K562 (cell line): ENCODE data around the gene CBFA2T3. TPM values are rescaled to one million over a fixed set of nuclear protein-coding genes. Genes with fewer than 3 reads are reported as not detected.
A peak's percentile ranks its signal among the peaks of the same experiment; 100 is the strongest.

ENCODE experiments used
- ERF ChIP-seq: fragments of 450-650 bp; formaldehyde crosslinking; IDR thresholded peaks from 2 replicates; pipeline ENCODE4 v1.4.0; 2020; ENCODE audit warnings: mild to moderate bottlenecking, mixed read lengths
- ETV6 ChIP-seq, 3 experiments: fragments of 150-350 bp in 1 of 3; sonication (generic) in 1 of 3; formaldehyde crosslinking in 1 of 3; IDR thresholded peaks; 2 replicates each; pipeline versions ENCODE4 v1.6.1 to v1.8.0; 2014 to 2022; ENCODE audit warnings: borderline replicate concordance in 2 of 3, low read depth in 2 of 3, antibody characterized with exemption in 1 of 3, low read length in 1 of 3, mild to moderate bottlenecking in 1 of 3, missing genetic modification reagents in 1 of 3
- FOXK1 ChIP-seq: sonication (generic); formaldehyde crosslinking; IDR thresholded peaks from 2 replicates; pipeline ENCODE4 v1.8.0; 2022; ENCODE audit warnings: missing genetic modification reagents, mild to moderate bottlenecking, borderline replicate concordance
- MAFK ChIP-seq: IDR thresholded peaks from 2 replicates; pipeline ENCODE4 v1.6.1; 2011; ENCODE audit warnings: low read length, improper control_type of control experiment
- POLR2G ChIP-seq: fragments of 200-400 bp; formaldehyde crosslinking; IDR thresholded peaks from 2 replicates; pipeline ENCODE4 v1.6.1; 2017; ENCODE audit warnings: low read depth, mild to moderate bottlenecking, antibody characterized with exemption, low read length, moderate library complexity
- SETDB1 ChIP-seq: IDR thresholded peaks from one replicate; pipeline ENCODE4 v1.6.1; 2012; ENCODE audit warnings: low read length, control low read depth, inconsistent platforms
- polyA plus RNA-seq, 8 experiments: library from polyadenylated mRNA; depleted of rRNA in 4 of 8; stranded (reverse) in 5 of 8; unstranded in 3 of 8; fragments of >200 nt; fragmentation: Nextera tagmentation in 2 of 8; fragmentation: Illumina TruSeq in 1 of 8; extraction: Ambion mirVana in 2 of 8; extraction: Trizol in 1 of 8; gene quantifications; 2 replicates each; pipeline versions ENCODE4 v1.2.1 to v1.2.3, GENCODE V29; 2011 to 2014; ENCODE audit warnings: inconsistent platforms in 1 of 8, missing spikeins in 1 of 8
- total RNA-seq, 7 experiments: library from RNA; depleted of rRNA in 6 of 7; stranded (reverse); fragments of >200 nt in 6 of 7; fragmentation: Illumina TruSeq in 2 of 7; extraction: Trizol in 2 of 7; gene quantifications; 2 replicates each; pipeline versions ENCODE4 v1.2.1 to v1.2.3, GENCODE V29; 2011 to 2021; ENCODE audit warnings: low replicate concordance in 1 of 7
- TF ChIP-seq, protein P1 (sequence below), 2 experiments: fragments of 450-650 bp in 1 of 2; IDR thresholded peaks; 2 replicates each; pipeline ENCODE4 v1.6.1; 2011 to 2017; ENCODE audit warnings: low read depth in 2 of 2, antibody characterized with exemption in 1 of 2, borderline replicate concordance in 1 of 2, low read length in 1 of 2, mild to moderate bottlenecking in 1 of 2, mixed read lengths in 1 of 2; ENCODE audit not compliant: control insufficient read depth in 1 of 2
- TF ChIP-seq, protein P2 (sequence below): fragments of 200-600 bp; sonication (generic); IDR thresholded peaks from one replicate; pipeline ENCODE4 v1.6.1; 2012; ENCODE audit warnings: mild to moderate bottlenecking, low read depth, low read length, inconsistent platforms
- TF ChIP-seq, protein P3 (sequence below): fragments of 450-650 bp; IDR thresholded peaks from 2 replicates; pipeline ENCODE4 v1.6.1; 2016; ENCODE audit warnings: missing biosample characterization, missing genetic modification characterization

The CBFA2T3 gene
- total and polyA plus RNA-seq, 9 of the 15 experiments (the other 6 are each of a cell fraction or from before 2014, with no cell fraction given) = 2.3 to 145 (median 6.7) TPM

DNA sequence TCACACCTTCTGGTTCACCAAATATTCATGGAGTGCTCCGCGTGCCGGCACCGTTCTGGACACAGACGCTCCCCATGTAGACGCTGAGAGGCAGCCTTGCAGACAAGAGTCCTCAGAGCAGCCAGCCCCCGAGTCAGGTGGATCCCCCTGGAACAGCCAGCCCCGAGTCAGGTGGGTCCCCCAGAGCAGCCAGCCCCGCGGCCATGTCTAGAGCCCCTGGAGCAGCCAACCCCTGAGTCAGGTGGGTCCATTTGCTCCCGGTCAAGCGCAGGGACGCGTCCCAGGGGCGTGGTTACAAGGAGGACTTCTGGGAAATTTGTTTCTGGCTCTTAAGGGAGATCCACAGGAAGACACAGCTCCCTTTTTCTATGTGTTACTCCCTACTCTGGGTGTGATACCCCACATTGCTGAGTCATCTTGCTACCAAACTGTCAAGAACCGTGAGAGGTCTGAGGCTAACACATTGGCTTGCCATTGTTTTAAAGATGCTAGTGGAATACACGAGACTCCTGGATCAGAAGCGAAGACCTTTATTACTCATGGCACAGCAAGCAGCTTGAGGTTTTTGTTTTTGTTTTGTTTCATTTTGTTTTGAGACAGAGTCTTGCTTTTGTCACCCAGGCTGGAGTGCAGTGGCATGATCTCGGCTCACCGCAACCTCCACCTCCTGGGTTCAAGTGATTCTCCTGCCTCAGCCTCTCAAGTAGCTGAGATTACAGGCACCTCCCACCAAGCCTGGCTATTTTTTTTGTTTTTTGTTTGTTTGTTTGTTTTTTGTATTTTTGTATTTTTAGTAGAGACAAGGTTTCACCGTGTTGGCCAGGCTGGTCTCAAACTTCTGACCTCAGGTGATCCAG lies 43.3 kb upstream of the CBFA2T3 start (continued):
- TF ChIP-seq, protein P1, sequence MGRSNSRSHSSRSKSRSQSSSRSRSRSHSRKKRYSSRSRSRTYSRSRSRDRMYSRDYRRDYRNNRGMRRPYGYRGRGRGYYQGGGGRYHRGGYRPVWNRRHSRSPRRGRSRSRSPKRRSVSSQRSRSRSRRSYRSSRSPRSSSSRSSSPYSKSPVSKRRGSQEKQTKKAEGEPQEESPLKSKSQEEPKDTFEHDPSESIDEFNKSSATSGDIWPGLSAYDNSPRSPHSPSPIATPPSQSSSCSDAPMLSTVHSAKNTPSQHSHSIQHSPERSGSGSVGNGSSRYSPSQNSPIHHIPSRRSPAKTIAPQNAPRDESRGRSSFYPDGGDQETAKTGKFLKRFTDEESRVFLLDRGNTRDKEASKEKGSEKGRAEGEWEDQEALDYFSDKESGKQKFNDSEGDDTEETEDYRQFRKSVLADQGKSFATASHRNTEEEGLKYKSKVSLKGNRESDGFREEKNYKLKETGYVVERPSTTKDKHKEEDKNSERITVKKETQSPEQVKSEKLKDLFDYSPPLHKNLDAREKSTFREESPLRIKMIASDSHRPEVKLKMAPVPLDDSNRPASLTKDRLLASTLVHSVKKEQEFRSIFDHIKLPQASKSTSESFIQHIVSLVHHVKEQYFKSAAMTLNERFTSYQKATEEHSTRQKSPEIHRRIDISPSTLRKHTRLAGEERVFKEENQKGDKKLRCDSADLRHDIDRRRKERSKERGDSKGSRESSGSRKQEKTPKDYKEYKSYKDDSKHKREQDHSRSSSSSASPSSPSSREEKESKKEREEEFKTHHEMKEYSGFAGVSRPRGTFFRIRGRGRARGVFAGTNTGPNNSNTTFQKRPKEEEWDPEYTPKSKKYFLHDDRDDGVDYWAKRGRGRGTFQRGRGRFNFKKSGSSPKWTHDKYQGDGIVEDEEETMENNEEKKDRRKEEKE (IDR thresholded peaks at IDR 0.05; ENCODE audit: borderline replicate concordance in 1 of 2, control insufficient read depth in 1 of 2, low read depth in 2 of 2, low read length in 1 of 2) = no peak
- TF ChIP-seq ETV6 (IDR thresholded peaks at IDR 0.05; ENCODE audit: borderline replicate concordance in 1 of 2, low read depth in 2 of 2, low read length in 1 of 2) = no peak
- no peak for TF ChIP-seq ETV6 (CRISPR knock-in tag; IDR thresholded peaks at IDR 0.05; ENCODE audit: borderline replicate concordance)
- TF ChIP-seq SETDB1 = no peak
- TF ChIP-seq, protein P2, sequence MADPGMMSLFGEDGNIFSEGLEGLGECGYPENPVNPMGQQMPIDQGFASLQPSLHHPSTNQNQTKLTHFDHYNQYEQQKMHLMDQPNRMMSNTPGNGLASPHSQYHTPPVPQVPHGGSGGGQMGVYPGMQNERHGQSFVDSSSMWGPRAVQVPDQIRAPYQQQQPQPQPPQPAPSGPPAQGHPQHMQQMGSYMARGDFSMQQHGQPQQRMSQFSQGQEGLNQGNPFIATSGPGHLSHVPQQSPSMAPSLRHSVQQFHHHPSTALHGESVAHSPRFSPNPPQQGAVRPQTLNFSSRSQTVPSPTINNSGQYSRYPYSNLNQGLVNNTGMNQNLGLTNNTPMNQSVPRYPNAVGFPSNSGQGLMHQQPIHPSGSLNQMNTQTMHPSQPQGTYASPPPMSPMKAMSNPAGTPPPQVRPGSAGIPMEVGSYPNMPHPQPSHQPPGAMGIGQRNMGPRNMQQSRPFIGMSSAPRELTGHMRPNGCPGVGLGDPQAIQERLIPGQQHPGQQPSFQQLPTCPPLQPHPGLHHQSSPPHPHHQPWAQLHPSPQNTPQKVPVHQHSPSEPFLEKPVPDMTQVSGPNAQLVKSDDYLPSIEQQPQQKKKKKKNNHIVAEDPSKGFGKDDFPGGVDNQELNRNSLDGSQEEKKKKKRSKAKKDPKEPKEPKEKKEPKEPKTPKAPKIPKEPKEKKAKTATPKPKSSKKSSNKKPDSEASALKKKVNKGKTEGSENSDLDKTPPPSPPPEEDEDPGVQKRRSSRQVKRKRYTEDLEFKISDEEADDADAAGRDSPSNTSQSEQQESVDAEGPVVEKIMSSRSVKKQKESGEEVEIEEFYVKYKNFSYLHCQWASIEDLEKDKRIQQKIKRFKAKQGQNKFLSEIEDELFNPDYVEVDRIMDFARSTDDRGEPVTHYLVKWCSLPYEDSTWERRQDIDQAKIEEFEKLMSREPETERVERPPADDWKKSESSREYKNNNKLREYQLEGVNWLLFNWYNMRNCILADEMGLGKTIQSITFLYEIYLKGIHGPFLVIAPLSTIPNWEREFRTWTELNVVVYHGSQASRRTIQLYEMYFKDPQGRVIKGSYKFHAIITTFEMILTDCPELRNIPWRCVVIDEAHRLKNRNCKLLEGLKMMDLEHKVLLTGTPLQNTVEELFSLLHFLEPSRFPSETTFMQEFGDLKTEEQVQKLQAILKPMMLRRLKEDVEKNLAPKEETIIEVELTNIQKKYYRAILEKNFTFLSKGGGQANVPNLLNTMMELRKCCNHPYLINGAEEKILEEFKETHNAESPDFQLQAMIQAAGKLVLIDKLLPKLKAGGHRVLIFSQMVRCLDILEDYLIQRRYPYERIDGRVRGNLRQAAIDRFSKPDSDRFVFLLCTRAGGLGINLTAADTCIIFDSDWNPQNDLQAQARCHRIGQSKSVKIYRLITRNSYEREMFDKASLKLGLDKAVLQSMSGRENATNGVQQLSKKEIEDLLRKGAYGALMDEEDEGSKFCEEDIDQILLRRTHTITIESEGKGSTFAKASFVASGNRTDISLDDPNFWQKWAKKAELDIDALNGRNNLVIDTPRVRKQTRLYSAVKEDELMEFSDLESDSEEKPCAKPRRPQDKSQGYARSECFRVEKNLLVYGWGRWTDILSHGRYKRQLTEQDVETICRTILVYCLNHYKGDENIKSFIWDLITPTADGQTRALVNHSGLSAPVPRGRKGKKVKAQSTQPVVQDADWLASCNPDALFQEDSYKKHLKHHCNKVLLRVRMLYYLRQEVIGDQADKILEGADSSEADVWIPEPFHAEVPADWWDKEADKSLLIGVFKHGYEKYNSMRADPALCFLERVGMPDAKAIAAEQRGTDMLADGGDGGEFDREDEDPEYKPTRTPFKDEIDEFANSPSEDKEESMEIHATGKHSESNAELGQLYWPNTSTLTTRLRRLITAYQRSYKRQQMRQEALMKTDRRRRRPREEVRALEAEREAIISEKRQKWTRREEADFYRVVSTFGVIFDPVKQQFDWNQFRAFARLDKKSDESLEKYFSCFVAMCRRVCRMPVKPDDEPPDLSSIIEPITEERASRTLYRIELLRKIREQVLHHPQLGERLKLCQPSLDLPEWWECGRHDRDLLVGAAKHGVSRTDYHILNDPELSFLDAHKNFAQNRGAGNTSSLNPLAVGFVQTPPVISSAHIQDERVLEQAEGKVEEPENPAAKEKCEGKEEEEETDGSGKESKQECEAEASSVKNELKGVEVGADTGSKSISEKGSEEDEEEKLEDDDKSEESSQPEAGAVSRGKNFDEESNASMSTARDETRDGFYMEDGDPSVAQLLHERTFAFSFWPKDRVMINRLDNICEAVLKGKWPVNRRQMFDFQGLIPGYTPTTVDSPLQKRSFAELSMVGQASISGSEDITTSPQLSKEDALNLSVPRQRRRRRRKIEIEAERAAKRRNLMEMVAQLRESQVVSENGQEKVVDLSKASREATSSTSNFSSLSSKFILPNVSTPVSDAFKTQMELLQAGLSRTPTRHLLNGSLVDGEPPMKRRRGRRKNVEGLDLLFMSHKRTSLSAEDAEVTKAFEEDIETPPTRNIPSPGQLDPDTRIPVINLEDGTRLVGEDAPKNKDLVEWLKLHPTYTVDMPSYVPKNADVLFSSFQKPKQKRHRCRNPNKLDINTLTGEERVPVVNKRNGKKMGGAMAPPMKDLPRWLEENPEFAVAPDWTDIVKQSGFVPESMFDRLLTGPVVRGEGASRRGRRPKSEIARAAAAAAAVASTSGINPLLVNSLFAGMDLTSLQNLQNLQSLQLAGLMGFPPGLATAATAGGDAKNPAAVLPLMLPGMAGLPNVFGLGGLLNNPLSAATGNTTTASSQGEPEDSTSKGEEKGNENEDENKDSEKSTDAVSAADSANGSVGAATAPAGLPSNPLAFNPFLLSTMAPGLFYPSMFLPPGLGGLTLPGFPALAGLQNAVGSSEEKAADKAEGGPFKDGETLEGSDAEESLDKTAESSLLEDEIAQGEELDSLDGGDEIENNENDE = no peak
- TF ChIP-seq POLR2G = peak; percentile 71
- no peak for TF ChIP-seq FOXK1 (CRISPR knock-in tag)
- TF ChIP-seq MAFK = peak; percentile 97
- TF ChIP-seq, protein P3, sequence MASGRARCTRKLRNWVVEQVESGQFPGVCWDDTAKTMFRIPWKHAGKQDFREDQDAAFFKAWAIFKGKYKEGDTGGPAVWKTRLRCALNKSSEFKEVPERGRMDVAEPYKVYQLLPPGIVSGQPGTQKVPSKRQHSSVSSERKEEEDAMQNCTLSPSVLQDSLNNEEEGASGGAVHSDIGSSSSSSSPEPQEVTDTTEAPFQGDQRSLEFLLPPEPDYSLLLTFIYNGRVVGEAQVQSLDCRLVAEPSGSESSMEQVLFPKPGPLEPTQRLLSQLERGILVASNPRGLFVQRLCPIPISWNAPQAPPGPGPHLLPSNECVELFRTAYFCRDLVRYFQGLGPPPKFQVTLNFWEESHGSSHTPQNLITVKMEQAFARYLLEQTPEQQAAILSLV (tag) = no peak
- peak; percentile 26; the same call in 1 of the 2 replicates for TF ChIP-seq ERF (CRISPR knock-in tag)
